Skeletal muscle satellite cell (primary cell): Measurements from ENCODE around the gene DLG3.

ENCODE experiments used
- H3K27me3 ChIP-seq: 2 replicates; pipeline ENCODE4 v1.7.0; 2013; ENCODE audit warnings: low read length; ENCODE audit not compliant: control insufficient read depth, insufficient read depth
- H3K36me3 ChIP-seq: 2 replicates; pipeline ENCODE4 v1.7.0; 2013; ENCODE audit warnings: mild to moderate bottlenecking, control low read depth, low read length; ENCODE audit not compliant: insufficient read depth
- H3K4me1 ChIP-seq: 2 replicates; pipeline ENCODE4 v1.7.0; 2013; ENCODE audit warnings: low read length; ENCODE audit not compliant: control insufficient read depth, insufficient read depth
- H3K4me2 ChIP-seq: 2 replicates; pipeline ENCODE4 v1.7.0; 2013; ENCODE audit warnings: mild to moderate bottlenecking, low read length
- H3K4me3 ChIP-seq: 2 replicates; pipeline ENCODE4 v1.7.0; 2013; ENCODE audit warnings: low read length
- H3K9ac ChIP-seq: 2 replicates; pipeline ENCODE4 v1.7.0; 2013; ENCODE audit warnings: mild to moderate bottlenecking, low read depth, low read length, moderate library complexity
- H3K9me3 ChIP-seq: replicated peaks from 2 replicates; pipeline ENCODE4 v1.7.0; 2013; ENCODE audit warnings: mild to moderate bottlenecking, control low read depth, low read length

Gene DLG3

DNA sequence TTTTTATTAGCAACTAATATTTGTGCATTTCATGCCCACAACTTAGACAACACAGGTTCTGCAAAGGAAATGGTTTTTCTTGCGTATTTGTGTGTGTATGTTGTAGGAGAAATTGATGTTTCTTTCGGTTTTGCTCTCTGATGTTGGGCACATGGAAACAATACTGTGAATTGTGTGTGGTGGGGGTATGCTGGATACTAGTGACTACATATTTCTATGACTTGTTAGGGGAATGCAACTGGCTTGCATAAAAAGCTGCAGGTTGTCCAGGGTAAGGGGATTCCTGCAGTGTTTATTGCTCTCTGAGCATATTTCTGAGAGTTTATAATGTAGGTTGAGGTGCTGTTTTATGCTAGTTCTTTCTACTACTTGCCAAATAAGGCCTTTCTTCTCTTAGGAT is 11.6 kb downstream of the DLG3 start:
- Histone ChIP-seq H3K4me3 (no peak overlapping the region), H3K4me1 (peaks cover 4% of the 10 kb centered on the region), H3K4me2 (no peak overlapping the region), H3K9me3 (no peaks in the 10 kb centered on the region), H3K9ac (no peak overlapping the region), H3K36me3 (no peaks in the 10 kb centered on the region), H3K27me3 (no peaks in the 10 kb centered on the region)

DNA sequence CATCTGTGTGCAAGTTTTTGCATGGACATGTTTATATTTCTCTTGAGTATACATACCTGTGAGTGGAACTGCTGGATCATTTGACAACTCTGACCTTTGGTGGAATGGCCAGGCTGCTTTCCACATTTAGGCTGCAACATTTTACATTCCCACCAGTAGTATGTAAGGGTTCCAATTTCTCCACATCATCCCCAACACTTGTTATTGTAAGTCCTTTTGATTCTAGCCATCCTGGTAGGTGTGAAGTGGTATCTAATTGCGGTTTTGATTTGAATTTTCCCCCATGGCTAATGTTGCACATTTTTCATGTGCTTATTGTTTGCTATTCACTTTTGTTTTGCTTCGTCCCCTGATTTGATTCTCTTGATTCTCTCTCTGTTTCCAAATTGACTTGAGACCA is 16.4 kb downstream of the DLG3 start:
- H3K27me3 ChIP-seq: no peaks in the 10 kb centered on the region
- no peaks in the 10 kb centered on the region for H3K4me1 ChIP-seq
- H3K4me3 ChIP-seq: no peak overlapping the region
- no peak overlapping the region for H3K9ac ChIP-seq
- H3K4me2 ChIP-seq: no peak overlapping the region
- no peaks in the 10 kb centered on the region for H3K9me3 ChIP-seq
- H3K36me3 ChIP-seq: no peaks in the 10 kb centered on the region

DNA sequence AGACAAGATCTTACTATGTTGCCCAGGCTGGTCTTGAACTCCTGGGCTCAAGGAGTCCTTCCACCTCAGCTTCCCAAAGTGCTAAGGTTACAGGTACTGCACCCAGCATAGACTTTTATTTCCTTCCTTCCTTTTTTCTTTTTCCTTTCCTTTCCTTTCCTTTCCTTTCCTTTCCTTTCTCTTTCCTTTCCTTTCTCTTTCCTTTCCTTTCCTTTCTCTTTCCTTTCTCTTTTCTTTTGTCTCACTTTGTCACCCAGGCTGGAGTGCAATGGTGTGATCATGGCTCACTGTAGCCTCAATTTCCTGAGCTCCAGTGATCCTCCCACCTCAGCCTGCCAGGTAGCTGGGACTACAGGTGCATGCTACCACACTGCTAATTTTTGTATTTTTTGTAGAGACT is 19.4 kb downstream of the DLG3 start:
- Histone ChIP-seq H3K36me3 (no peaks in the 10 kb centered on the region), H3K4me3 (no peak overlapping the region)

DNA sequence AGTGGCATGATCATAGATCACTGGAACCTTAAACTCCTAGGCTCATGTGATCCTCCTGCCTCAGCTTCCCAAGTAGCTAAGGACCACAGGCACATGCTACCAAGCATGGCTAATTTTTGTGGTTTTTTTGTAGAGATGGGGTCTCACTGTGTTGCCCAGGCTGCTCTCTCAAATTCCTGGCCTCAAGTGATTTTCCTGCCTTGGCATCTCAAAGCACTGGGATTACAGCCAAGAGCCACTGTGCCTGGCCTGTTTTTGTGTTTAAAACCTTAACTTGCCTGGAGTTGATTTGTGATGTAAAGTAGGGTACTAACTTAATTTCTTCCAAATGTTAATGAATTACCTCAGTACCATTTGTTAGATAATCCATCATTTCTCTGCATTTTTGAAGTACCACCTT is 22.3 kb downstream of the DLG3 start:
- no peaks in the 10 kb centered on the region for H3K4me1 ChIP-seq
- H3K4me3 ChIP-seq: no peak overlapping the region
- no peak overlapping the region for H3K4me2 ChIP-seq
- no peaks in the 10 kb centered on the region for H3K27me3 ChIP-seq
- no peak overlapping the region for H3K9ac ChIP-seq
- H3K9me3 ChIP-seq: no peaks in the 10 kb centered on the region
- no peaks in the 10 kb centered on the region for H3K36me3 ChIP-seq

More for the DNA sequence above, 19.4 kb downstream of the DLG3 start:
- Histone ChIP-seq H3K27me3 (no peaks in the 10 kb centered on the region), H3K4me1 (no peaks in the 10 kb centered on the region), H3K9ac (no peak overlapping the region), H3K4me2 (no peak overlapping the region), H3K9me3 (no peaks in the 10 kb centered on the region)

DNA sequence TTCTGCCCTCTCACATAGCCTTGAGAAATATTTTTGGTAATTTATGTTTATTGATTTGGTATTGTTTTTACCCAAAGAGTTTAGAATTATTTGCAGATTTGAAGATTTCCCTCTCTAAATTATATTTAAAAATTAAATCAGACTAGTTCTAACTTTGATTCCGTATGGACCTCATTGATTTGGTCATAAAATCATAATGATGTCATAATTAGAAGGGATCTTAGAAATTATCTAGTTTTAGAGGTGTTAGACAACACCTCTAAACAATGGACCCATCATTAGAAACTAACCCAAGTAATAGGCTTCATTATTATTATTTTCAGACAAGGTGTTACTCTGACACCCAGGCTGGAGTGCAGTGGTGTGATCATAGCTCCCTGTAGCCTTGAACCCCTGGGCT is 24.1 kb downstream of the DLG3 start:
- no peaks in the 10 kb centered on the region for H3K36me3 ChIP-seq
- H3K27me3 ChIP-seq: no peaks in the 10 kb centered on the region
- H3K9ac ChIP-seq: no peak overlapping the region
- no peaks in the 10 kb centered on the region for H3K4me1 ChIP-seq
- no peak overlapping the region for H3K4me3 ChIP-seq
- H3K9me3 ChIP-seq: no peaks in the 10 kb centered on the region
- H3K4me2 ChIP-seq: no peak overlapping the region

DNA sequence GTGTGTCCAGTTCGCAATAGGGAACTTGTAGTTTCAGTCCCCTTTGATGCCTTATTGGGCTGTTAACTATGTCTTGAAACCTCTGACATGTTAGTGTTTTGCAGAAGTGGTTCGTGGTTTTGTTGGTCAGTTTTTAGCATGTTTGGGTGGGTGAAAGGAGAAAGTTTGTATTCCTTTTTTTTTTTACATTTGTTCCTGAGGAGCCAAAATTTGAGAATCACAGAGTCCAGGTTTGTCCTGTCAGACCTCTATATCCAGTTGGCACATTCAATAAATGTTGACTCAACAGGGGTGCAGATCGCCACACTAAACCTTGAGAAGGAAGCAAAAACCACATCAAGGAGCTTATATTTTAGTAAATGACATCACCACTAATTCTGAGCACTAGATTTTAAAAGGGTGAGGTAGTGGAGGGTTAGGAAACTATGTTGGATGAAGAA is 26.2 kb downstream of the DLG3 start:
- no peaks in the 10 kb centered on the region for H3K27me3 ChIP-seq
- no peaks in the 10 kb centered on the region for H3K9me3 ChIP-seq
- no peaks in the 10 kb centered on the region for H3K4me1 ChIP-seq
- H3K4me3 ChIP-seq: no peak overlapping the region
- H3K4me2 ChIP-seq: no peak overlapping the region
- H3K9ac ChIP-seq: no peak overlapping the region
- no peaks in the 10 kb centered on the region for H3K36me3 ChIP-seq

DNA sequence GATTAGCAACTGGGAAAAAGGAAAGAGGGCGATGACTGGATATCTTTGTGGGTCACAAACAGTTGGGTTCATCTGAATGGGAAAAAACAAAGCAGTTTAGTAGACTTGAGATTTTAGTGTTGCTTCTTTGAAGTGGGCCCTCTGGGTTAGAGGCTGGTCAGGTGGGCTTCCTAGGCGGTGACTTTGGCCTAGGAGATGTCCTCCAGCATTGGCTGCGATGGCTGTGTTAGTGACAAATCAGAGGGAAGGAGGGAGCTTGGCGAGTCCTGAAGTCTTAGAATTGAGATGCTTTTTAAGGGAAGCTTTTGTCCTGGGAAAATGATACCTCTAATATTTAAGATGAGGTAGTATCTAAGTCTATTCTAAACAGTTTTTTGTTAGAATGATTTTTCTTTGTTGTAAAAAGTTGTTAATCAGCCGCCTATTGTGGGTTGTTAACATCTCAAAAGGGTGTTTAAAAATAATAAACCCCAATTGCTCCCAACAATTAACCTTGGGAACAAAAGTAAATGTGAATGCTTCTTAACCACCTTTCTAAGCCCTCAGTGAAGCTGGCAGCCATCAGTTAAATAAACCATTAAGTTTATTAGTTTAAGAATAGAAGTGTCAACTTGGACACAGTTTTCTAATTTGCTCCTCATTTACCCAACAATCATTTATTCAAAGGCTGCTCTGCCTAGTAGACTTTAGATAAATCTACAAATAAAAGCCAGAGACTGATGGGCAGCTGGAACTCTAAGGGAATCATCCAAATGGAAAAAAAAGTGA is 31.7 kb downstream of the DLG3 start:
- peaks cover 39% of the 10 kb centered on the region for H3K4me1 ChIP-seq
- H3K4me3 ChIP-seq: no peak overlapping the region
- H3K9me3 ChIP-seq: no peaks in the 10 kb centered on the region

DNA sequence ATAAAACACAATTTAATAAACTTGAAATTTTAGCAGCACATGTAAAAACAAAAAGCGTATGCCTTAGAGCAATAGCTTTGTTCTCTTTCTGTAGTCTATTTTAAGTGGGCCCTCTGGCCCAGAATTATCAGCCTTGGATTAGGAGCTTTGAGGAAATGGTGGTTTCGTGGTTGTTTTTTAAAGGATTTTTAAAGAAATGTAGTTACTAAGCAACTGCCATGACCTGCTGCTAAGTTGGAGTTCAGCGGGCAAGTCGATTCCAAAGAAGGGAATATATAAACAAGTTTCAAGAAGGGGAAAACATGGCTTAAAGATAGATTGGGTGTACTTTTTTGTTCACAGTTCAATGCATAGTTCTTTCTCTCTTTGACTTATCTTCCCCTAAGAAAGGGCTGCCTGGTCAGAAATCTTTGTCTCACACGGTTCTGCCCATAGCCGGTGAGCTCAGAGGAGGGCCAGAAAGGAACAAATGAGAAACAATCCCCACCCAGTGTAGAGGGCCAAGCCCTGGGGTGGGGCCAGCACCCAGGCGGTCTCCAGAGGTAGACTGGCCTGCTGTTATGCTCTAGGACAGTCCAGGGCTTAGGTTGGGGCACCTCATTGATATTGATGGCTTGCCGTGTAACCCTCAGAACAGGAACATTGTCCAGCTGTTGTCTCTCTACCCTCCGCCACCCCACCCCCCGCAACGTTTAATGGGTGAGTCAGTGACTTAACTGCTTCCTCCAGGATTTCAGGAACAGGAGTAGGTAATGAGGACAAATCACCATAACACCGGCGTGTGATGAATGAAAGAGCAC is 32.5 kb downstream of the DLG3 start:
- Histone ChIP-seq H3K4me1 (peaks cover 39% of the 10 kb centered on the region), H3K9me3 (no peaks in the 10 kb centered on the region), H3K9ac (peak overlapping the region; percentile 0), H3K36me3 (no peaks in the 10 kb centered on the region), H3K27me3 (no peaks in the 10 kb centered on the region), H3K4me3 (peak overlapping the region; percentile 7), H3K4me2 (peak overlapping the region; percentile 46)

More for the DNA sequence above, 31.7 kb downstream of the DLG3 start:
- H3K36me3 ChIP-seq: no peaks in the 10 kb centered on the region
- H3K27me3 ChIP-seq: no peaks in the 10 kb centered on the region
- no peak overlapping the region for H3K4me2 ChIP-seq
- H3K9ac ChIP-seq: no peak overlapping the region

DNA sequence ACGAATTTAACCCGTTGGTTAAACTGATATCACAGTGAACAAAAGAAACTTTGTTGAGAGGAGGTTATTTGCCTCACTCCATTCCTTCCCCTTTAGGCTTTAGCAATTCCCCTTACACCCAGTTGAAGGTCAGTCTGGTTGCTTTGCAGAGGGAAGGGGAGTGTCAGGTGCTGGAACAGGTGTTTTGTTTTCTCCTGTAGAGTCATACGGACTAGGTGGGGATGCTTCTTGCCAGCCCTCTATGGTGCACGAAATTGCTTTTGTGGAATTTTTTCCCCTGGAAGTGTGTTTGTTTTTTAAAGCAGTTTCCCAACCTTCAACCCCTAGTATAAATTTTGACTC is 33.1 kb downstream of the DLG3 start:
- Histone ChIP-seq H3K4me3 (peak overlapping the region; percentile 7), H3K4me2 (peak overlapping the region; percentile 46), H3K27me3 (no peaks in the 10 kb centered on the region), H3K9me3 (no peaks in the 10 kb centered on the region), H3K36me3 (no peaks in the 10 kb centered on the region), H3K9ac (no peak overlapping the region), H3K4me1 (peaks cover 39% of the 10 kb centered on the region)

DNA sequence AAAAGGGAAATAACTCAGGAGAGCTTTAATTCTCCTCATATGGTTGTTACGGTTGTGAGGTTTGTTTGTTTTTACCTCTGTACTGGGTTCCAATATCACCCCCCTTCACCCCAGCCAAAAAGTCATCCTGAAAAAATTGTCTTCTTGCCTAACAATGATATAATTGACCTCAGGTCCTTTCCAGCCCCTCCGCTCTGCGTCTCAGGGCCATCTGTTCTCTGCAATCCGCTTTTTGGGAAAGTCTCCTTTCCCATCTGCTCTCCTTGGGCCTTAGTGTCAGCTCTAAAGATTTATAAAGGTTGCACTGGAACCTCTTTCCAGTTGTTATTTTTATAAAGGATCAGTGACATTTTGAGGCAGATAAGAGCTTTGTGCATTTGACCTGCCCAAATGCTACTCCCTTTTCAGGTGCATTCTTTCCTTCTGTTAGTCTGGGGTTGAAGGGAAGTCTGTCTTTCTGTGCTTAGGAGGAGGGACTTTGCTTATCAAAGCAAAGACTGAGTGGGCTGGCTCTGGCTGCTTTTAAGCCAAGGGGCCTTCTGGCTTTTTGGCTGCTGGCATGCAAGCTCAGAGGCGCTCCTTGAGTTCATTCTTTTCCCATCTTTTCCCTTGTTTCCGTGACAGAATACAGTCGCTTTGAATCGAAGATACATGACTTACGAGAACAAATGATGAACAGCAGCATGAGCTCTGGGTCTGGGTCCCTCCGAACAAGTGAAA is 34.1 kb downstream of the DLG3 start:
- Histone ChIP-seq H3K4me1 (peaks cover 39% of the 10 kb centered on the region), H3K27me3 (no peaks in the 10 kb centered on the region), H3K36me3 (no peaks in the 10 kb centered on the region), H3K4me3 (no peak overlapping the region), H3K9ac (peak overlapping the region; percentile 38), H3K4me2 (peak overlapping the region; percentile 52), H3K9me3 (no peaks in the 10 kb centered on the region)

DNA sequence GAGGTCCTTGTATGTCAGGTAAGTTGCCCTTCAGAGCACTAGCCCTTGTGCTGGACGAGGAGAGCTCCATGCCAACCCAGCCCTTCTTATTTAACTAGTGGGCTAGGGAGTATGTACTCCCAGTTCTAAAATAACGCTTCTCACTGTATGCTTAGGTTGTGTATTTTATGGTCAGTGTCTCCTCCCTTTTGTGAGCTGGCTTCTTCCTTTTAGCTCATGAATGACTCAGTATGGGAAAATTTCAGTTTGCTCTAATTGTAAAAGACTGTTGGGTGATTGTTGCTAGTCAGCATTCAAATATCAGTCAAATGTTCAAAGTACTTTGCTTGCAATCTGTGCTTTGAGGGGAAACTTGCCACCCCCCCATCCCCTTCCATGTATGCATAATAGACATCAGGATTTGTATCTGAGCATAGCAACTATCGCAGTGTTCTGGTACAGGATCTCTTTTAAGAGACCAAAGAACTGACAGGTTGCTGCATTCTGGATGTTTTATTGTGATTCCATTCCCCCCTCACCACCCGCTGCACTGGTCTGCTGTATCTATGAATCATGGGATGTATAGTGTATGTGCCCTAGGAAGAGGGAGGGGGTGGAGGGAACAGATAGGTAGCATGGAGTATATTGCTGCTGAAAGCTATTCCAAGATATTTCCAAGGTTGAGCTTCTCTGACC is 34.7 kb downstream of the DLG3 start:
- Histone ChIP-seq H3K9me3 (no peaks in the 10 kb centered on the region), H3K36me3 (no peaks in the 10 kb centered on the region), H3K9ac (peak overlapping the region; percentile 38)

More for the DNA sequence above, 34.7 kb downstream of the DLG3 start:
- H3K4me2 ChIP-seq: peak overlapping the region; percentile 52
- no peak overlapping the region for H3K4me3 ChIP-seq
- H3K4me1 ChIP-seq: peaks cover 39% of the 10 kb centered on the region
- H3K27me3 ChIP-seq: no peaks in the 10 kb centered on the region
